Chondrocyte (in vitro differentiated cells): Measurements from ENCODE around the gene GXYLT2. TPM values are rescaled to one million over a fixed set of nuclear protein-coding genes. Genes with fewer than 3 reads are reported as not detected.

Source experiments
- DNase-seq: peaks from one replicate; pipeline ENCODE4 v3.0.0; 2021; ENCODE audit warnings: mixed read lengths, low spot score
- H3K27ac Mint-ChIP-seq: one replicate; pipeline ENCODE4 v1.8.0; 2021; ENCODE audit warnings: mild to moderate bottlenecking, moderate library complexity, mixed read lengths; ENCODE audit not compliant: unreplicated experiment
- H3K27me3 Mint-ChIP-seq: 2 replicates; pipeline ENCODE4 v1.8.0; 2021; ENCODE audit warnings: low read depth, mixed read lengths
- H3K36me3 Mint-ChIP-seq: 2 replicates; pipeline ENCODE4 v1.8.0; 2021; ENCODE audit warnings: low read depth, mixed read lengths
- H3K4me1 Mint-ChIP-seq: 2 replicates; pipeline ENCODE4 v1.8.0; 2021; ENCODE audit warnings: low read depth, mild to moderate bottlenecking, mixed read lengths
- H3K4me3 Mint-ChIP-seq: one replicate; pipeline ENCODE4 v1.8.0; 2021; ENCODE audit warnings: mild to moderate bottlenecking, moderate library complexity, mixed read lengths; ENCODE audit not compliant: unreplicated experiment
- H3K9me3 Mint-ChIP-seq: 2 replicates; pipeline ENCODE4 v1.8.0; 2021; ENCODE audit warnings: low read depth, mixed read lengths
- CTCF ChIP-seq: fragments of 200-600 bp; sonication (generic); IDR thresholded peaks from 2 replicates; pipeline ENCODE4 v1.5.0; 2021; ENCODE audit warnings: antibody characterized with exemption, mild to moderate bottlenecking, moderate library complexity
- total RNA-seq: library from RNA; stranded (reverse); gene quantifications from 3 replicates; pipeline ENCODE4 v1.2.1, GENCODE V29; 2021

The GXYLT2 gene
- total RNA-seq, 1 donor from 2014 or later: 99.3 TPM

- H3K9me3 Mint-ChIP-seq: peaks cover 3% of the 10 kb centered on the region
- no peaks in the 10 kb centered on the region for H3K27me3 Mint-ChIP-seq
- DNase-seq: no peak
- H3K4me1 Mint-ChIP-seq: no peaks in the 10 kb centered on the region
- no peak overlapping the region for H3K27ac Mint-ChIP-seq
- TF ChIP-seq CTCF: no peak
- H3K4me3 Mint-ChIP-seq: no peak overlapping the region
- peaks cover 11% of the 10 kb centered on the region for H3K36me3 Mint-ChIP-seq
Observed at GRCh38 chr3:72985576-72985975, 97.7 kb downstream of the GXYLT2 start.

GRCh38 chr3:72990701-72991395 lies 103.0 kb downstream of the GXYLT2 start:
- DNase-seq: no peak
- Mint-ChIP-seq H3K4me3 (no peak overlapping the region), H3K27ac (no peak overlapping the region), H3K36me3 (peaks cover 3% of the 10 kb centered on the region), H3K27me3 (no peaks in the 10 kb centered on the region), H3K9me3 (no peaks in the 10 kb centered on the region), H3K4me1 (peaks cover 5% of the 10 kb centered on the region)
- no peak for TF ChIP-seq CTCF

- Mint-ChIP-seq H3K36me3 (peaks cover 1% of the 10 kb centered on the region), H3K9me3 (no peaks in the 10 kb centered on the region), H3K4me1 (peaks cover 8% of the 10 kb centered on the region), H3K27me3 (no peaks in the 10 kb centered on the region), H3K27ac (no peak overlapping the region), H3K4me3 (no peak overlapping the region)
- no peak for DNase-seq
- no peak for TF ChIP-seq CTCF
Observed at GRCh38 chr3:72991522-72991921, 103.7 kb downstream of the GXYLT2 start.

- no peak for DNase-seq
- no peak overlapping the region for H3K27ac Mint-ChIP-seq
- peaks cover 1% of the 10 kb centered on the region for H3K36me3 Mint-ChIP-seq
- H3K27me3 Mint-ChIP-seq: no peaks in the 10 kb centered on the region
- H3K9me3 Mint-ChIP-seq: no peaks in the 10 kb centered on the region
- H3K4me1 Mint-ChIP-seq: peaks cover 14% of the 10 kb centered on the region
- no peak for TF ChIP-seq CTCF
- H3K4me3 Mint-ChIP-seq: no peak overlapping the region
Observed at GRCh38 chr3:72993391-72993790, 105.5 kb downstream of the GXYLT2 start.

- H3K36me3 Mint-ChIP-seq: peaks cover 5% of the 10 kb centered on the region
- H3K4me3 Mint-ChIP-seq: no peak overlapping the region
- H3K27ac Mint-ChIP-seq: no peak overlapping the region
- H3K4me1 Mint-ChIP-seq: peaks cover 33% of the 10 kb centered on the region
- H3K9me3 Mint-ChIP-seq: no peaks in the 10 kb centered on the region
- no peaks in the 10 kb centered on the region for H3K27me3 Mint-ChIP-seq
- TF ChIP-seq CTCF: no peak
- no peak for DNase-seq
Observed at GRCh38 chr3:72995337-72995736, 107.5 kb downstream of the GXYLT2 start.
